Measurements from ENCODE around the gene SLC16A7.
"Not testable (repeated sequence)": the region's sequence is repeated elsewhere in the genome, so short reads cannot be mapped to it uniquely, and the experiment has no call there.

The SLC16A7 gene

DNA sequence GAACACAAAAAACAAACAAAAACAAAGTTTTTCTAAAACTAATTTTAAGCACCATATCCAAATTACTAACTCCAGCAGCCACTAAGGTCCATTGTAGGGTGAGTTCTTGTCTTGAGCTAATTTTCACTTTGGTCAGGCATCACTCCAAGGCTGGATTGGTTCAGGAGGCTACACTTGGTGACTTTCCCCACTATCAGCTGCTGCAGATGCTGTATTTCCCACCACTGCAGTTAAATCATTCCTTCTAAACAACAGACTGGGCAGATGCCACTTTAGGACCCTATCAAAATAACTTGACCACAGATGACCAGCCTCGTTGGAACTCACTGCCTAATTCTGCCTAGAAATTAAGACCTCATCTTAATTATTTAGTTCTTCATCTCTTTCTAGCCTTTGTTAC lies 140.5 kb downstream of the SLC16A7 start:
- DNase-seq (ENCODE audit: low read depth): no peak

DNA sequence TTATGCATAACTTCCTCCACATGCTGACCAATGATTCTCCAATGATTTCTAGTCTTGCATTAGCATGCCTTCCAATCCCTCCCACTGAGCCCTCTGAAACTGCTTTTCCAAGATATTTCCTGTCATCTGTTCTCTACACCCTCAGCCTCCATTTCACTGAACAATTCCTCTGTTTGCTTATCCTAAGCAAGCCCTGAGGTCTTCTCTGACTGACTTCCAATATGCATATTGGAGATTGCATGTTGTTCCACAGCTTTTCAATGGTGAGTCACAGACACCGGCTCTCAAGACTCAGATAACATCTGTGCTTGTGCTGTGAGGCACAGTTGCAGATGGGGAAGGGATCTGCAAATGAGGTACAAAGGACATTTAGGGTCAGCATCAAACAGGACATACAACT lies 141.0 kb downstream of the SLC16A7 start:
- DNase-seq (ENCODE audit: low read depth): peak; percentile 40

GRCh38 chr12:59737725-59738463 lies 142.1 kb downstream of the SLC16A7 start:
- no peak for DNase-seq (ENCODE audit: low read depth)

GRCh38 chr12:59742841-59743240 lies 147.0 kb downstream of the SLC16A7 start:
- DNase-seq (ENCODE audit: low read depth): peak; percentile 8

GRCh38 chr12:59744564-59744963 lies 148.7 kb downstream of the SLC16A7 start:
- DNase-seq (ENCODE audit: low read depth): no peak

GRCh38 chr12:59751091-59751490 lies 155.3 kb downstream of the SLC16A7 start:
- DNase-seq (ENCODE audit: low read depth): not testable (repeated sequence)

- no peak for DNase-seq (ENCODE audit: low read depth)
Measured at GRCh38 chr12:59761542-59761941, 165.7 kb downstream of the SLC16A7 start.

- no peak for DNase-seq (ENCODE audit: low read depth)
Measured at GRCh38 chr12:59763835-59764234, 168.0 kb downstream of the SLC16A7 start.

DNA sequence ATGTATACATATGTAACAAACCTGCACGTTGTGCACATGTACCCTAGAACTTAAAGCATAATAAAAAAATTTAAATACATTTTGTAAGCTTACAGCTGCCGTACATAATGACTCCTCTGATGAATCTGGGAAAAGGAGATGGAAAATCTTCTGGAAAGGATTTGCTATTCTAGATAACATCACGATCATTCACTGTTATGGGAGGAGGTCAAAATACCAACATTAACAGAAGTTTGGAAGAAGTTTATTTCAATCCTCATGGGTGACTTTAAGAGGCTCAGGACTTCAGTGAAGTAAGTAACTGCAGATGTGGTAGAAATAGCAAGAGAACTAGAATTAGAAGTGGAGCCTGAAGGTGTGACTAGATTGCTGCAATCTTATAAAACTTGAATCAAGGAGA lies 172.2 kb downstream of the SLC16A7 start:
- DNase-seq (ENCODE audit: low read depth): no peak

- DNase-seq (ENCODE audit: low read depth): peak; percentile 11
Measured at GRCh38 chr12:59780605-59781135, 184.8 kb downstream of the SLC16A7 start.

DNA sequence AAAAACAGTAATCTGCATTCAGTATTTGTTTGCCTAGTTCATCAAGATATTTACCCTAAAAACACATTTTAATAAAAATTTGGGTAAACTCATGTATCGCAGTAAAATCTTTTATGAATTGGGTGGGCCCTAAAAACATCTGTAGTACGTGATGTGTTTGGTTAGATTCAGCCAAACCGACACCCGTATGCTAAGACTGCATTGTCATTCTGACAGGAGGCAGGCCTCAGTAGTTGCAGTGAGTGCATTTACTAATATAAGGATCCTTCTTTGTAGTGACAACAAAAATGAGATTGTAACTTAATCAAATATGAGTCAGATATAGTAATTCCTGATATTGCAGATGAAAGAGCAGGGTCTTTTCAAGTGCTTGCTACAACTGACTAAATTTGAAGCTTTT lies 191.8 kb downstream of the SLC16A7 start:
- DNase-seq (ENCODE audit: low read depth): no peak

DNA sequence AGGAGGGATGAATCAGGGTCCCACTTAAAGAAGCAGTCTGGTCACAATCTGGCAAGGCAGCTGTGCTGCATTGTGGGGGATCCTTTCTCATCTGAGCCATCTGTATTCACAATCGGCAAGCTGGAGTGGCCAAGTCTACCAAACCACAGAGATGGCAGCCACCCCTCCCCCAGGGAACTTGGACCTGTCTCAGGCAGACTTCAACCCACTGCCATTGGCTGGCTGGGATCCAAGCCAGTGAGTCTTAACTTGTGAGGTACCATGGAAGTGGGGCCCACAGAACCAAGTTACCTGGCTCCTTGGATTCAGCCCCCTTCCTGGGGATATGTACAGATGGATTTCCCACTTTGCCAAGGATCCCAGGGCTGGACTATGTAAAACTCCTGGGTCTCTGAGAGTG lies 196.8 kb downstream of the SLC16A7 start:
- DNase-seq (ENCODE audit: low read depth): no peak

GRCh38 chr12:59803735-59804134 lies 207.9 kb downstream of the SLC16A7 start:
- DNase-seq (ENCODE audit: low read depth): no peak

- no peak for DNase-seq (ENCODE audit: low read depth)
Measured at GRCh38 chr12:59808317-59808910, 212.6 kb downstream of the SLC16A7 start.

- DNase-seq (ENCODE audit: low read depth): no peak
Measured at GRCh38 chr12:59811991-59812390, 216.2 kb downstream of the SLC16A7 start.

- no peak for DNase-seq (ENCODE audit: low read depth)
Measured at GRCh38 chr12:59812716-59813115, 216.9 kb downstream of the SLC16A7 start.

GRCh38 chr12:59820594-59821011 lies 224.8 kb downstream of the SLC16A7 start:
- no peak for DNase-seq (ENCODE audit: low read depth)

- DNase-seq (ENCODE audit: low read depth): no peak
Measured at GRCh38 chr12:59823567-59823966, 227.7 kb downstream of the SLC16A7 start.

DNA sequence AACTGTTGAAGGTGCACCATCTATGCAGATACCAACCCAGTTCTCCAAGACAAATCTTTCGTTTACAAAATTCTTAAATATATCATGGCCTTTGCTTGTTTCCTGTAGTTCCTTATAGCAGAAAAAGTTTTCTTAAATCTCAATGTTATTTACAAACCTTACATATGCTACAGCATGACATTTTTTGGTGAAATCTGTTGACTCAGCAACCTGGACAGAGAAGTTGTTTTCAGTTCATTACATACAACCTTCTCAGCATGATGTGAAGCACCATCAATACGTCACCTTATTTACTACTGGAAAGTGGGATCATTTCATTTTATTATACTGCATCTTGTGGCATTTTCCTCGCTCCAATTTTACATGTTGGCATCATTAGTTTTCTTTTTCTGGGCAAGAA lies 231.9 kb downstream of the SLC16A7 start:
- no peak for DNase-seq (ENCODE audit: low read depth)

GRCh38 chr12:59828521-59828920 lies 232.7 kb downstream of the SLC16A7 start:
- DNase-seq (ENCODE audit: low read depth): no peak

DNA sequence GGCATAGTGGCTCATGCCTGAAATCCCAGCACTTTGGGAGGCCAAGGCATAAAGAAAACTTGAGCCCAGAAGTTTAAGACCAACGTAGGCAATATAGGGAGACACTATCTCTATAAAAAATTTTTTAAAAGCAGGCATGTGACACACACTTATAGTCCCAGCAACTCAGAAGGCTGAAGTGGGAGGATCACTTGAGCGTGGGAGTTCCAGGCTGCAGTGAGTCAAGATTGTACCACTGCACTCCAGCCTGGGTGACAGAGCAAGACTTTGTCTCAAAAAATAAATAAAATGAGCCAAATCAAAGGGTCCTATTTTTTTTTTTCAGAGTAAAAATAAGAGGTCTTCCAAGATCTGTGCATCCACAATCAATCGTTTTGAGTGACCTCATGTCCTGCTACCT lies 237.6 kb downstream of the SLC16A7 start:
- DNase-seq (ENCODE audit: low read depth): no peak

- no peak for DNase-seq (ENCODE audit: low read depth)
Measured at GRCh38 chr12:59834659-59835474, 239.0 kb downstream of the SLC16A7 start.
